GM19023 (cell line): ENCODE data around the gene CCDC154.
"Not testable (repeated sequence)": the region's sequence is repeated elsewhere in the genome, so short reads cannot be mapped to it uniquely, and the experiment has no call there.

Experiments
- ATAC-seq: cut with Tn5 transposase; IDR thresholded peaks from one replicate; pipeline ENCODE4 v1.9.1; 2021; ENCODE audit warnings: mild to moderate bottlenecking, moderate library complexity; ENCODE audit not compliant: unreplicated experiment

CCDC154 gene

GRCh38 chr16:1455190-1456171, 11.1 kb upstream of the CCDC154 start:
- no peak for ATAC-seq

- ATAC-seq: no peak
Measured at GRCh38 chr16:1454561-1454960, 10.2 kb upstream of the CCDC154 start.

GRCh38 chr16:1453316-1453715, 9.0 kb upstream of the CCDC154 start:
- ATAC-seq: no peak

GRCh38 chr16:1452530-1452929, 8.2 kb upstream of the CCDC154 start:
- ATAC-seq: no peak

- no peak for ATAC-seq
Measured at GRCh38 chr16:1451702-1452392, 7.5 kb upstream of the CCDC154 start.

GRCh38 chr16:1450841-1451240, 6.5 kb upstream of the CCDC154 start:
- no peak for ATAC-seq

GRCh38 chr16:1450218-1450617, 5.9 kb upstream of the CCDC154 start:
- no peak for ATAC-seq

- no peak for ATAC-seq
Measured at GRCh38 chr16:1449201-1449788, 4.9 kb upstream of the CCDC154 start.

- no peak for ATAC-seq
Measured at GRCh38 chr16:1448536-1449116, 4.3 kb upstream of the CCDC154 start.

GRCh38 chr16:1447965-1448364, 3.6 kb upstream of the CCDC154 start:
- no peak for ATAC-seq

- no peak for ATAC-seq
Measured at GRCh38 chr16:1446296-1447080, 2.1 kb upstream of the CCDC154 start.

- ATAC-seq: no peak
Measured at GRCh38 chr16:1445518-1446203, 1.3 kb upstream of the CCDC154 start.

GRCh38 chr16:1444730-1445517, 568 bp upstream of the CCDC154 start:
- no peak for ATAC-seq

- ATAC-seq: no peak
Measured at GRCh38 chr16:1443403-1443973, 868 bp downstream of the CCDC154 start.

- ATAC-seq: no peak
Measured at GRCh38 chr16:1442697-1443096, 1.7 kb downstream of the CCDC154 start.

GRCh38 chr16:1441391-1441829, 2.9 kb downstream of the CCDC154 start:
- no peak for ATAC-seq

- not testable (repeated sequence) for ATAC-seq
Measured at GRCh38 chr16:1439699-1440074, 4.7 kb downstream of the CCDC154 start.

- no peak for ATAC-seq
Measured at GRCh38 chr16:1439058-1439698, 5.2 kb downstream of the CCDC154 start.
